Activated T-cell treated with anti-CD3 and anti-CD28 coated beads for 48 hours (primary cell): ENCODE data around the gene KRTAP1-4.
"Not testable (repeated sequence)": the region's sequence is repeated elsewhere in the genome, so short reads cannot be mapped to it uniquely, and the experiment has no call there.

Experiments
- DNase-seq: peaks from one replicate; pipeline ENCODE4 v3.0.0-alpha.2; 2020; ENCODE audit warnings: low read depth

The KRTAP1-4 gene

DNA sequence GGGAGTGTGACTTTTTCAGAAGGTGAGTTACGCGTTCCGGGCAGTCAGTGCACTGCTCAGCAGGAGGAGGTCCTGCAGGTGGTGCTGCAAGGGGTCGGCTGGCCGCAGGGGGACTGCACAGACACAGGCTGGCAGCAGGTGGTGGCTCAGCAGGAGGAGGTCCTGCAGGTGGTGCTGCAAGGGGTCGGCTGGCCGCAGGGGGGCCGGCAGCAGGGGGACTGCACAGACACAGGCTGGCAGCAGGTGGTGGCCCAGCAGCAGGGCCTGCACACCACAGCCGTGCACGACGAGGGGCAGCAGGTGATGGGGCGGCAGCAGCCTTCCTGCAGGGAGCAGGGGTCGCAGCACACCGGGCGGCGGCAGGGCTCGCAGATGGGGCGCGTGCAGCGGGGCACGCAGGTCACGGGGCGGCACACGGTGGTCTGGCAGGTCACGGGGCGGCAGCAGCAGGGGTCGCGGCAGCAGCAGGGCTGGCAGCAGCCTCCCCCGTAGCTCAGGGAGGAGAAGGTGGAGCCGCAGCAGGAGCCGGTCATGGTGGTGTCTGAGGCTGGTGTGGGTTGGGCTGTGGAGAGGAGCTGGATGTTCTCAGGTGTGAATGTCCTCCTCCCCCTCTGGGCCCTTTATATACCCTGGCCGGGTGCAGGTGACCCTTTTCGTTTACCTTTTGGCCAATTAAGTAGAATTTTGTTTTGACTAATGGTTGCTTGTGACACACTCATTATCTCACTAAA is 16.9 kb upstream of the KRTAP1-4 start, which contains the start of gene KRTAP2-1:
Gene KRTAP2-1 (minus strand): TSS at position 582 of the 731 bp plus-strand sequence. CDS start 49 bp downstream, at position 533.
- not testable (repeated sequence) for DNase-seq

DNA sequence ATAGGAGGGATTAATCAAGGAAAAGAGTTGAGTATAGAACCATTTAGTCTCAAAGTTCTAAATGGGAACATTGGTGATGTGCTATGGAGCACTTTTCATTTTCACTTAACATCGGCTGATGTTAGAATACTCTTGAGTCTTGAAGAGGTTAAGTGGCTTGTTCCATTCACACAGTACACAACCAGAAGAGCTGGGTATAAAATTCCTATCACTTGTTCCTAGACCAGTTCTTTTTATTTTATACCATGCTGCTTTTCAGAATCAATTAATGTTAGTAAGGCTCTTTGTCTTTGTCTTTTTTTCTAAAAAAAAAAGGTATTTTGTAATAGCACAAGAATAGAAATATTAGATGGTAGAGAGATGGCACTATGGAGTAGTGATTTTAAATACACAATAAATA is 13.0 kb upstream of the KRTAP1-4 start:
- no peak for DNase-seq

DNA sequence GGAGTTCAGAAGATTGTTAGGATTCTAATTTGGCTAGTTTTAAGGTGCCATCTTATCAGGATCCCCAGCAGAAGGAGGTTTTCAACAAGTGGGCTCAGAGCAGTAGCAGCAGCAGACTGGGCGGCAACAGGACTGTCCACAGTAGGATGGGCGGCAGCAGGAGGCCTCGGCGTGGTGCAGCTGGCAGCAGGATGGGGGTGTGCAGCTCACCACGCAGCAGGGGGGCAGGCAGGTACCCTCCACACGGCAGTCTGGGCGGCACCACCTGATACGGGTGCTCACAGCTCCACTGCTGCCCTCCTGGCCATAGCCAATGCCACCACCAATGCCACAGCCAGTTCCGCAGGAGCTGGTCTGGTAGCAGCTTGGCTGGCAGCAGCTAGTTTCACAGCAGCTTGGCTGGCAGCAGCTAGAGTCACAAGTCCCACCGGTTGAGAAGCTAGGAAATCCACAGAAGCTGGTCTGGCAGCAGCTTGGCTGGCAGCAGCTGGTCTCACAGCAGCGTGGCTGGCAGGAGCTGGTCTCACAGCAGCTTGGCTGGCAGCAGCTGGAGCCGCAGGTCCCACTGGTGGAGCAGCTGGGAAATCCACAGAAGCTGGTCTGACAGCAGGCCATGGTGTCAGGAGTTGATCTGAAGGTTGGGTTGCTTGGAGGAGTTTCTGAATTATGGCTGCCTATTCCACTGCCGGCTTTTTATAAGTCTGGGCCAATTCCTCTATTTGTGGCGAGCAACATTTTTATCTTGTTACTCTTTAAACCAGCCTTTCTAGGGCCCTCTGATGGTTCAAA is 11.0 kb upstream of the KRTAP1-4 start, which contains the start of gene KRTAP1-1:
Gene KRTAP1-1 (minus strand): TSS at position 668 of the 789 bp plus-strand sequence. CDS start 53 bp downstream, at position 615.
- DNase-seq, result not testable (repeated sequence)

DNA sequence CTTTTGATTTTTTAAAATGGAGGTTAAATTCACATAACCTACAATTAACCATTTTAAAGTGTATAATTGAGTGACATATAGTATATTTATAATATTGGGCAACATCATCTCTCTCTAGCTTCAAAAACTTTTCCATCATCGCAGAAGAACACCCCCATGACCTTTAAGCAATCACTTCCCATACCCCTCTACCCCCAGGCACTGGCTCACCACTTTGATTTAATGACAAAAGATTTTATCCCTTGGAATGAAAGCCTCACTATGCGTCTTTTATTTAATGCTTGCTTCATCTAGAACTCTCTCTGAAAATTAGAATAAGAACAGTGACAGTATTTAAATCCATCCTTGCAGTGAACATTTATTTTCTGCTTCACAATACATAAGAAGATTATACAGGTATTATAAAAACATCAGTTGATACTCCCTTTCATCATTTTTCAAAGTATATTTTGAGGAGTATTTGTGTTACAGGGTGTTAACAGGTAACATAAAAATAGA is 7.9 kb upstream of the KRTAP1-4 start:
- DNase-seq, result no peak

DNA sequence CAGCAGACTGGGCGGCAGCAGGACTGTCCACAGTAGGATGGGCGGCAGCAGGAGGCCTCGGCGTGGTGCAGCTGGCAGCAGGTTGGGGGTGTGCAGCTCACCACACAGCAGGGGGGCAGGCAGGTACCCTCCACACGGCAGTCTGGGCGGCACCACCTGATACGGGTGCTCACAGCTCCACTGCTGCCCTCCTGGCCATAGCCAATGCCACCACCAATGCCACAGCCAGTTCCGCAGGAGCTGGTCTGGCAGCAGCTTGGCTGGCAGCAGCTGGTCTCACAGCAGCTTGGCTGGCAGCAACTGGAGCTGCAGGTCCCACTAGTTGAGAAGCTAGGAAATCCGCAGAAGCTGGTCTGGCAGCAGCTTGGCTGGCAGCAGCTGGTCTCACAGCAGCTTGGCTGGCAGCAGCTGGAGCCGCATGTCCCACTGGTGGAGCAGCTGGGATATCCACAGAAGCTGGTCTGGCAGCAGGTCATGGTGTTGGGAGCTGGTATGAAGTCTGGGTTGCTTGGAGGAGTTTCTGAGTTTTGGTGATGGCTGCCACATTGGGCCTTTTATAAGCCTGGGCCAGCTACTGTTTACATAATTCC is 4.4 kb upstream of the KRTAP1-4 start, which contains the start of gene KRTAP1-3:
Gene KRTAP1-3 (minus strand): TSS at position 529 of the 590 bp plus-strand sequence. CDS start 53 bp downstream, at position 476.
- DNase-seq, result not testable (repeated sequence)

DNA sequence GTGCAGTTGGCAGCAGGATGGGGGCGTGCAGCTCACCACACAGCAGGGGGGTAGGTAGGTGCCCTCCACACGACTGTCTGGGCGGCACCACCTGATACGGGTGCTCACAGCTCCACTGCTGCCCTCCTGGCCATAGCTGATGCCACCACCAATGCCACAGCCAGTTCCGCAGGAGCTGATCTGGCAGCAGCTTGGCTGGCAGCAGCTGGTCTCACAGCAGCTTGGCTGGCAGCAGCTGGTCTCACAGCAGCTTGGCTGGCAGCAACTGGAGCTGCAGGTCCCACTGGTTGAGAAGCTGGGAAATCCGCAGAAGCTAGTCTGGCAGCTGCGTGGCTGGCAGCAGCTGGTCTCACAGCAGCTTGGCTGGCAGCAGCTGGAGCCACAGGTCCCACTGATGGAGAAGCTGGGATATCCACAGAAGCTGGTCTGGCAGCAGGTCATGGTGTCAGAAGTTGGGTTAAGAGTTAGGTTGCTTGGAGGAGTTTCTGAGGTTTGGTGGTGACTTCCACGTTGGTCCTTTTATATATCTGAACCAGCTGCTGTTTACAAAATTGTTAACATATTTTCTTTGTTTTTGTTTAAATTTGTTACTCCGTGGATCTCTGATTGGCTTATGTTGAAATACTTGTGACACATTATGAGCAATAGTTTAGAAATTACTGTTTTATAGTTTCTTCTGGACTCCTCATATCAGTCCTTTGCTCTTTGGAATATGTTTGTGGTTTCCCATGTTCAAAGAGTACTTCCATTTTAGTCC is 3.1 kb downstream of the KRTAP1-4 start, which contains the start of gene KRTAP1-5:
Gene KRTAP1-5 (minus strand): TSS at position 494 of the 757 bp plus-strand sequence. CDS start 53 bp downstream, at position 441.
- no peak for DNase-seq

DNA sequence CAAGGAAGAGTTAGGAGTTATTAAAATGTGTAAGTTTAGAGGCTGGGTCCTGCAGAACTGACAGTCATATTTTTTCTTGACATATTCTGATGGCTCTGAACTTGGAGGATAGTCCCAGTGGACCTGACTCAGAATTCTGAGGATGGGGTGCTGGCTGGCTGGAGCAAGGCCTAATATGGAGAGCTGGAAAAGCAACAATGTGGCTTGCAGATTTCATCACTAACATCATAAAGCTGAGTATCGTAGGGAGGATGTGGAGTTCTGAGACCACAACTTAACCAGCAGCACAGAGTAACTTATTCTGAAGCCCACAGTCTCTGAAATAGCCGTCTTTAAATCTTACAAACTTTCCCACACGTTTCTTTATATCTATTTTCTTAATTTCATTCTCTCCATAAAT is 5.3 kb downstream of the KRTAP1-4 start:
- no peak for DNase-seq

DNA sequence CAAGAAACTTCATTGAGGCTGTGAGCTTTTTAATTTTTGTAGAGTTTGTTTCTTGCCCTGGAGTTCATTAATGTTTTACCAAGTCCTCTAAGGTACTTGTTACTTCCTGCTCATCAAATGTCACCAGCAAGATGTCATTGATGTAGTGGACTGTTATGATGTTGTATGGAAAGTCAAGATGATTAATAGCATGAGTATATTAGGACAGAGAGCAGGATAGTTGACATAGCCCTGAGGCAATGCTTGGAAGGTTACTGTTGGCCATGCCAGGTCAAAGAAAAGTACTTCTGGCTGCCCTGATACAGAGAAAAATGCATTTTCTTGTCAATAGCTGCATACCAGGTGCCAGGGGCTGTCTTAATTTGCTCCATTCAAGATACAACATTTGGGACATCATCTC is 9.7 kb downstream of the KRTAP1-4 start:
- no peak for DNase-seq

DNA sequence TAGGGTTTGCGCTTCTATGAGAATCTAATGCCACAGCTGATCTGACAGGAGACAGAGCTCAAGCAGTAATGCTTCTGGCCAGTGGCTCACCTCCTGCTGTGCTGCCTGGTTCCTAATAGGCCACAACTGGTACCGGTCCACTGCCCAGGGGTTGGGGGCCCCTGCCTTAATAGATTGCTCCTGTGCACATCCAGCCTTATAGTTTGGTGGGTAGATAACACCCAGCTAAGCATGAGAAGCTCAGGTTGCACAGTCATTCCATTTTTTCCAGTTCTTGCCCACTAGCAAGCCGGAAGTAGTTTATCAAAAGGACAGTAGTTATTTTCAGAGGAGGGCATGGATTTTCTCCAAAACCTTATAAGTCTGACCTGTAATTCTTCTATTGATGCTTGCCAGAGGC is 10.6 kb downstream of the KRTAP1-4 start:
- DNase-seq, result no peak

DNA sequence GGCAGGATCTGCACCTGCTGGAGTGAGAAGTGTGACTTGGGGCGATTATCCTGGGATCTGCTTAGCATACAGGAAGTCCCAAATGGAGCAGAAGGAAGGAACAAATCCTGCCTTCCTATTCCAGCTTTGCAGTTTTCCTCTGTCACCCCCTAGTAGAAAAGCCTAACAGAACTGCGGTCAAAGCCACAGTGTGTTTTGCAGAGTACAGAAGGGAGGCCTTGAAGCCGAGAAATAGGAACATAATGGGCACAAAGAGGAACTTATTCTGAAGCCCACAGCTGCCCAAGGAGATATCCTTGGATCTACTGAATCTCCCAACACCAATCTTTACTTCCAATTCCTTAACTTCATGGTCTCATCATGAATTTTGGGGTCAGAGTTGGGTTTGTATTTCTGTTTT is 11.5 kb downstream of the KRTAP1-4 start:
- no peak for DNase-seq

DNA sequence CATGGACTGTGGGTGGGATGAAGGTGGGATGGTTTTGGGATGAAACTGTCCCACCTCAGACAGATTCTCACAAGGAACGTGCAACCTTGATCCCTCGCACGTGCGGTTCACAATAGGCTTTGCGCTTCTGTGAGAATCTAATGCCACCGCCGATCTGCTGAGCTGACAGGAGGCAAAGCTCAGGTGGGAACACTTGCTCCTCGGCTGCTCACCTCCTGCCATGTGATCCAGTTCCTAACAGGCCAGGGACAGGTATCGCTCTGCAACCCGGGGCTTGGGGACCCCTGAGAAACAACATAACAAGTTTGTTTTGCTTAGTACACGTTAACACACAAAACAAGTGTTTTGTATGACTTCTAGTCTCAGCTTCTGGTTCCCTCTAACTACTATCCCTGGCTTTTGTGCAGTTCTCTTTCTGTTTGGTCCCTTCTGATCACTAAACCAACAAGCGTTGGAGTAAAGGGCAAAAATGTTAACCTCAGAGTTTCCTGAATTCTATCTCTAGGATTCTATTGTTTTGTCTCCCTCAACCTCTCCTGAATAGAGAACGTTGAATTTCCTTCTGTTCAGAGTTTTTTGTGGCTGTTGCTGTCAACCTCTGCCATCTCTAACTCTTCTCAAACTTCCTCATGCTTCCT is 13.3 kb downstream of the KRTAP1-4 start:
- no peak for DNase-seq

DNA sequence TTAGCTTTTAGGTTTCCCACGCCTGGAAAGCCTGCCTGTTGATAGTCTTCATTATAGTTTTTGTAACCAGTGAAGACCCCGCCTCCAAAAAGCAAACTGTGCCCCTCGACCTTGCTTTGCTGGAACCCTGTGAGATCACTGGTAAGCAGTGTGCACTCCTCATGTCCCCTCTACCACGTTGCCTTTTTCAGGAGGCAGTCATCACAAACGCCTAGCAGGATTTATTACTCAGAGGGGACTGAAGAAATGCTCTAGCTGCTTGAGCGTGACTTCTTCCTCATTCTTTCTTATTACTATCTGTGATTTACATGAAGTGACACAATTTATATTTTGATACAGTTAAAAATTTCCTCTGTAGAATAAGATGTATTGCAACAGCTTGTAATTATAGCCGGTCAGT is 14.5 kb downstream of the KRTAP1-4 start:
- DNase-seq, result no peak

DNA sequence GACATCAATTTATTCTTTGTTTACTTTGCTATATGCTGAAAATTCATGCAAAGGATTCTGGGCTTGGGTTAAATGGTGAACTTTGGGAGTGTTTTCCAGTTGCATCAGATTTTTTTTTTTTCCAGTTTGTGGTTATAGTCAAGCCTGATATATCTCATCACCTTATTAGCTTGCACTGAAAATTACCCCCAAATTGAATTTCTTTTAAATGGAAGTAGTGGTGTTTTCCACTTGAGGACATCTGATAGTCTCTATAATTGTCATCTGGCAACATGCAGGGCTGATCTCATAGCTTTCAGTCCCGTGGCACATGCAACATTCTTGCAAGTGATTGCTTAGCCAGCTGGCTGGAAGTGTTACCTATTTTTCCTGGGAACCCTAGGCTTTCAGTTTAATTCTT is 16.4 kb downstream of the KRTAP1-4 start:
- no peak for DNase-seq

DNA sequence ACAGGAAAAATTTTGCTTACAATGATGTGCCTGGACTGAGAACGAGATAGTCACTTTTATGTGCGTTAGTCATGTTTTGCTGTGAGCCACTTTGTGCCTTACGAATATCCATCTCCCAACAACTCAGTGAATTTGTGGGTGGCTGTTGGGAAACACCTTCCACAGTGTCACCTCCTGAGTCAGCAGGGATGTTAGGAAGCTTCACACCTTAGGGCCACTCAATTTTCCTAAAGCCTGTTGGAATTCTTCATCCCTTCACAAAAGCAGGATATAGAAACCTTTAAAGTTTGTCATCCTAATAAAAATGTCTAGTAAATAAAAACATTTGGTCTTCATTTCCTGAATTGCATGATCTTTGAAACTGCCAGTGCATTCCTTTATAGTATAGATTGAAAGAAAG is 16.8 kb downstream of the KRTAP1-4 start:
- no peak for DNase-seq

DNA sequence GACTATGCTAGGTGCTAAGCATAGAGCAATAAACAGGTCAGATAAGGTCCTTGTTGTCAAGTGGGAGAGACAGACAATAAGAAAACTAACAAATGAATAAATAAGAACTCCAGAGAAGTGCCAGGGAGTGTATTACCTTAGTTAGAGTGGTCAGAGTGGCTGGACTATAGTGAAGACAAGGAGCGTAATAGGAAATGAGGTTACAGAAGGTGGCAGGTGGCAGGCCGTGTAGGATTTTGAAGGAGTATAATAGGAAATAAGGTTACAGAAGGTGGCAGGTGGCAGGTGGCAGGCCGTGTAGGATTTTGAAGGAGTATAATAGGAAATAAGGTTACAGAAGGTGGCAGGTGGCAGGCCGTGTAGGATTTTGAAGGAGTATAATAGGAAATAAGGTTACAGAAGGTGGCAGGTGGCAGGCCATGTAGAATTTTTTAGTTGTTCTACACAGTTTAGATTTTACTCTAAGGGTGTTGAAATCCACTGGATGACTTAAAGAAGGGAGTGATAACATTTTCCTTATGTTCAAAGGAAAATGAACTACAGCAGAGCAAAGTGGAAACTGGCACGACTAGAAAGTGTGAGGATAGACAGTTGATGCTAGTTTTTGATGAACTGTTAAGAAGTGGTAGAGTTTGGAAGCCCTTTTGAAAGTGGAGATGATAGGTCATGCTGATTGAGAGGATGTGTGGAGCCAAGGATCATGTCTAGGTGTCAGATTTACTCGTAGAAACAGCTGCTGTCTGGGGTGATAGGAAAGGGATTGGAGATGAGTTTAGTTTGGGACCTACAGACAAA is 17.5 kb downstream of the KRTAP1-4 start:
- DNase-seq, result no peak

DNA sequence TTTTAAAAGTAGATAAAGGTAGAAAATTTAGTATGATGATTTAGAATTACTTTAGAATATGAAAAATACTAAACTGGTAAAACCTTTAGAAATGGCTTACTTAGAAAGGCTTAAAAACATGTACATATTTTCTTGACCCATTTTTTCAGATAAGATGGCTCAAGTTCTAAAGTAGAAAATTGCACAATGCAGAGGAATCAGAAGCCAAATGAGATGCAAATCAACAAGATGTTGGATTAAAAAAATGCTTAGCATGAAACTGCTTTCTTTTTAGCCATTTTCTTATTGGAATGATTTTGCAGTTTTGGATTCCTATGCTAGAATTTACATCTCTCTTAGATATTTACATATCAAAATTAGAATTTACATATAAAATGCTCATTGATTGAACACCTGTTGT is 19.6 kb downstream of the KRTAP1-4 start:
- DNase-seq, result no peak

DNA sequence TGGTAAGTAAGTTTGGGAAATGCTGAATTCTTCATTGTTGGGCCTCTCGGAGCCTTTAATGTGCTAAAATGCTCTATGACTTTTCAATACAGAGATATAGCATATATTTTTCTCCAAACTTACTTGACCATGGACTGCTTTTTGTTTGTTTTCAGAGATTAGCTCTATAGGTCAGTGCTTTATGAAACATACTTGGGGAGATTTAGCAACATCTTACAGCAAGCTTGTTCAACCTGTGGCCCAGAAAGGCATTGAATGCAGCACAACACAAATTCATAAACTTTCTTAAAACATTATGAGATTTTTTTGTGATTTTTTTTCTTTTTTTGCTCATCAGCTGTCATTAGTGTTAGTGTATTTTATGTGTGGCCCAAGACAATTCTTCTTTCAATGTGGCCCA is 20.1 kb downstream of the KRTAP1-4 start:
- DNase-seq, result no peak

DNA sequence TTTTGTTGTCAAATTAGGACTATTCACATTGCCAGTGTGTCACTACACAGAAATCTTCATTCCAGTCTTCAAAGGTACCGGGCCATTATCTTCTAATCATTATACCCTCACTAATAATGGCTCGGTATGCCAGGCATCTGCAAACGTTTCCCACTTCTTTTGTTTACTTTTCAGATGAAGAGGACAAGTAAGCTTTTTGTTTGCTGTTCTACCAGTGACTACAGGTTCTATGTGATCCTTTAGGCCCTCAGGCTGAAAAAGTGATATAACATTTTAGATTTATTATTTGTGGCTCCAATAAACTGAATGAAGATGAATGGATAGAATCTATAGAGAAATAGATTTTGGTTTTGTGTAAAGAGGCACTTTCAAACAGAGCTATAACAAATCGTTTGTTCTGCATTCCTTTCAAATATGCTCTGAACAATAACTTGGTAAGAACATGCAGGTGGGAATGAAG is 20.7 kb downstream of the KRTAP1-4 start:
- no peak for DNase-seq

DNA sequence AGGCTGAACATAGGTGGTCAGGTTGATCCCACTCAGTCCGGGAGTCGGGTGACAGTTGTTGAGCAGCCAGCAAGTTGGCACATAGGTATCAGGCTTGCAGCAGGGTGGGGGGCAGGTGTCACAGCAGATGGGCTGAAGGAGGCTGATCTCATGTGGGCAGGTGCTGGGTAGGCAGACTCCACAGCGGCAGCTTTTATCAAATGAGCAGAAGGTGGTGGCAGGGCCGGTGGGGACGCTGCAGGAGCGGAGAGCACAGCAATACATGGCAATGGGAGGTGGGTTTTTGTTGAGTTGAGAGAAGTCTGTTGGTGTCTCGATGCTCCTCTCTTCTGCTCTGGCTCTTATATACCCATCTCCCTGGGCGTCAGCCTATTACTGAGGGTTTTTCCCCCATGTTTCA is 21.2 kb downstream of the KRTAP1-4 start, which contains the start of gene KRTAP3-1:
Gene KRTAP3-1 (minus strand): TSS at position 318 of the 400 bp plus-strand sequence. CDS start 54 bp downstream, at position 264.
- no peak for DNase-seq

DNA sequence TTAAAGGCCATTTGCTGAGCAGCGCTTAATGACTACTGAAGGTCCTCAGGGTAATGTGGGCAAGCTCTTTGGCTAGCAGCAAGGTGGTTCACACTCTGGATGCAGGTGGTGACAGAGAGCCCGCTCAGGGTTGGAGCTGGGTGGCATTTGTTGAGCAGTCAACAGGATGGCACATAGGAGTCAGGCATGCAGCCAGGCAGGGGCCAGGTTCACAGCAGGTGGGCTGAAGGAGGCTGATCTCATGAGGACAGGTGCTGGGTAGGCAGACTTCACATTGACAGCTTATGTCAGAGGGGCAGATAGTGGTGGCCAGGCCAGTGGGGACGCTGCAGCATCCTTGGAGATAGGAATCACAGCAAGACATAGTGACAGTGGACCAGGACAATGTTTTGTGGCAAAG is 25.6 kb downstream of the KRTAP1-4 start:
- DNase-seq, result no peak
